Retinal pigment epithelial cell (primary cell): ENCODE data around the gene TSACC.
A peak's percentile ranks its signal among the peaks of the same experiment; 100 is the strongest.

Source experiments
- DNase-seq: peaks from one replicate; pipeline ENCODE4 v3.0.0-alpha.2; 2010; ENCODE audit warnings: low read depth
- H3K4me3 ChIP-seq: 2 replicates; pipeline ENCODE4 v1.5.1; 2011; ENCODE audit warnings: mild to moderate bottlenecking, low read length, control low read depth, moderate library complexity
- TF ChIP-seq, protein P1 (sequence below): conservative IDR thresholded peaks from 2 replicates; pipeline ENCODE4 v1.5.1; 2011; ENCODE audit warnings: low read depth, low read length, control low read depth, inconsistent platforms

The TSACC gene

DNA sequence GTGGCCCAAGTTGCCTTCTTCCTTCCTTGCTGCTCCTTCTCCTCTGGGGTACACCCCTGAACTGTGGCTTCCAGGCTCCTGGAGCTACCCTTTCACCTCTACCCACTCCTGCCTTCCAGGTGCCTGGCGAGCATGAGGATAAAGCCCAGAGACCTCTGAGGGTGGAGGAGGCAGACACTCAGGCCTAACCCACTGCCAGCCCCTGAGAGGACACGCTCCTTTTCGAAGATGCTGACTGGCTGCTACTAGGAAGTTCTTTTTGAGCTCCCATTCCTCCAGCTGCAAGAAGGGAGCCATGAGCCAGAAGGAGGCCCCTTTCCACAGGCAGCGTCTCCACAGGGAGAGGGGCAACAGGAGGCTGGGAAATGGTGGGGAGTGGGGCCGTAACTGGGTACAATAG is 46.3 kb downstream of the TSACC start:
- TF ChIP-seq, protein P1, sequence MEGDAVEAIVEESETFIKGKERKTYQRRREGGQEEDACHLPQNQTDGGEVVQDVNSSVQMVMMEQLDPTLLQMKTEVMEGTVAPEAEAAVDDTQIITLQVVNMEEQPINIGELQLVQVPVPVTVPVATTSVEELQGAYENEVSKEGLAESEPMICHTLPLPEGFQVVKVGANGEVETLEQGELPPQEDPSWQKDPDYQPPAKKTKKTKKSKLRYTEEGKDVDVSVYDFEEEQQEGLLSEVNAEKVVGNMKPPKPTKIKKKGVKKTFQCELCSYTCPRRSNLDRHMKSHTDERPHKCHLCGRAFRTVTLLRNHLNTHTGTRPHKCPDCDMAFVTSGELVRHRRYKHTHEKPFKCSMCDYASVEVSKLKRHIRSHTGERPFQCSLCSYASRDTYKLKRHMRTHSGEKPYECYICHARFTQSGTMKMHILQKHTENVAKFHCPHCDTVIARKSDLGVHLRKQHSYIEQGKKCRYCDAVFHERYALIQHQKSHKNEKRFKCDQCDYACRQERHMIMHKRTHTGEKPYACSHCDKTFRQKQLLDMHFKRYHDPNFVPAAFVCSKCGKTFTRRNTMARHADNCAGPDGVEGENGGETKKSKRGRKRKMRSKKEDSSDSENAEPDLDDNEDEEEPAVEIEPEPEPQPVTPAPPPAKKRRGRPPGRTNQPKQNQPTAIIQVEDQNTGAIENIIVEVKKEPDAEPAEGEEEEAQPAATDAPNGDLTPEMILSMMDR: no peak

GRCh38 chr1:156385534-156386031 is 47.3 kb downstream of the TSACC start:
- H3K4me3 ChIP-seq: no peak overlapping the region
- DNase-seq: no peak
- TF ChIP-seq, protein P1: peak; percentile 88

More for the DNA sequence above, 46.3 kb downstream of the TSACC start:
- H3K4me3 ChIP-seq: no peak overlapping the region
- no peak for DNase-seq

- no peak for DNase-seq
- H3K4me3 ChIP-seq: no peak overlapping the region
- TF ChIP-seq, protein P1: no peak
Measured at GRCh38 chr1:156386134-156386901, 48.0 kb downstream of the TSACC start.

DNA sequence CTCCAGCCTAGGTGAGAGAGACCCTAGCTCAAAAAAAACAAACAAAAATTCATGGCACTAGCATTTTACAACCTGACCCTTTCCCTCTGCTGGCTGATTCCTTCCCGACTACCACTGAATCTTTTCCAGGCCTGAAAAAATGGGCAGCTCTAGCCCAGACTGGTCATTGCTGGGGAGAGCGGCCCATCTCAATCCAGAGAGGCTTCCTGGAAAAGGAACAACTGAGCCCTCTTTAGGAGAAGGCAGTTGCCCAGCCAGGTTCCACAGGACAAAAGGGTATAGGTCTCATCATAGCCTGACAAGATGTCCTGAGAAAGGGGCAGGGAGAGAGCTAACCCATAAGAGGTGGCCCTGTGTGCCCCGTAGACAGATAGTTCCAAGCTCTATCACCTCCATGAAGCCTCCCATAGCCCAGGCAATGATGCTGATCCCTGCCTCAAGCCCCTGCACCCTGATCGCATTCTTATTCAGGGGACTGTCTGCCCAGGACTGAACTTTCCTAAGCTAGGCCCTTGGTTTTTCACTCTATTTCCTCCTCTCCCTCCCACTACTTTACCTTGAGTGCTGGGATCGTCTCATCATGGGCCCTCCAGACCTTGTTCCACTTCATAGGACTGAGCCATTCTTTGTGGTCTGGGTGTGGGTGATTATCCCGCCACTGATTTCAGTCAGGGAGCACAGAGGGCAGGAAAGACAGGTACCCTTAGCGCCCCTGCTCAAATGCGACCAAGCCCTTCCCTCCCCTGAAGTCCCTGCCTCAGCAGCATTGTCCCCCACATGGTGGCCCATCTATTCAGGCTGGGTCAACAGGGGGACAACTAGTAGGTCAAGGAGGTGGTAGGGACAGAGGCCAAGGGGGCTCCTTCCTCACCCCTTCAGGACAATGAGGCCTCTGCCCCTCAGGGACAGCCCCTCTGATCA is 48.9 kb downstream of the TSACC start:
- TF ChIP-seq, protein P1: no peak
- no peak for DNase-seq
- H3K4me3 ChIP-seq: no peak overlapping the region

- no peak overlapping the region for H3K4me3 ChIP-seq
- TF ChIP-seq, protein P1: no peak
- DNase-seq: no peak
Measured at GRCh38 chr1:156387870-156388173, 49.5 kb downstream of the TSACC start.

GRCh38 chr1:156388174-156389137 is 50.1 kb downstream of the TSACC start:
- no peak overlapping the region for H3K4me3 ChIP-seq
- no peak for DNase-seq
- TF ChIP-seq, protein P1: no peak
